Frontal cortex (tissue), 4 donors: Measurements from ENCODE around the gene OR8B4. TPM values are rescaled to one million over a fixed set of nuclear protein-coding genes. Genes with fewer than 3 reads are reported as not detected.
"Not testable (repeated sequence)": the region's sequence is repeated elsewhere in the genome, so short reads cannot be mapped to it uniquely, and the experiment has no call there.

Experiments used
- DNase-seq, 2 donors: peaks; one replicate each; pipeline ENCODE4 v3.0.0; 2012; ENCODE audit warnings: low spot score in 2 of 2
- FAIRE-seq: peaks from 2 replicates; lab custom pipeline; 2012; peaks lifted over from hg19 to GRCh38; lab: Jason Lieb, UNC
- total RNA-seq: library from RNA; depleted of rRNA; stranded (reverse); fragments of >200 nt; gene quantifications from one replicate; pipeline ENCODE4 v1.2.3, GENCODE V29; 2014
- donor health status: control.
- donor health status: control.
- donor health status: control.

OR8B4 gene, protein sequence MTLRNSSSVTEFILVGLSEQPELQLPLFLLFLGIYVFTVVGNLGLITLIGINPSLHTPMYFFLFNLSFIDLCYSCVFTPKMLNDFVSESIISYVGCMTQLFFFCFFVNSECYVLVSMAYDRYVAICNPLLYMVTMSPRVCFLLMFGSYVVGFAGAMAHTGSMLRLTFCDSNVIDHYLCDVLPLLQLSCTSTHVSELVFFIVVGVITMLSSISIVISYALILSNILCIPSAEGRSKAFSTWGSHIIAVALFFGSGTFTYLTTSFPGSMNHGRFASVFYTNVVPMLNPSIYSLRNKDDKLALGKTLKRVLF
- total RNA-seq = not detected

DNA sequence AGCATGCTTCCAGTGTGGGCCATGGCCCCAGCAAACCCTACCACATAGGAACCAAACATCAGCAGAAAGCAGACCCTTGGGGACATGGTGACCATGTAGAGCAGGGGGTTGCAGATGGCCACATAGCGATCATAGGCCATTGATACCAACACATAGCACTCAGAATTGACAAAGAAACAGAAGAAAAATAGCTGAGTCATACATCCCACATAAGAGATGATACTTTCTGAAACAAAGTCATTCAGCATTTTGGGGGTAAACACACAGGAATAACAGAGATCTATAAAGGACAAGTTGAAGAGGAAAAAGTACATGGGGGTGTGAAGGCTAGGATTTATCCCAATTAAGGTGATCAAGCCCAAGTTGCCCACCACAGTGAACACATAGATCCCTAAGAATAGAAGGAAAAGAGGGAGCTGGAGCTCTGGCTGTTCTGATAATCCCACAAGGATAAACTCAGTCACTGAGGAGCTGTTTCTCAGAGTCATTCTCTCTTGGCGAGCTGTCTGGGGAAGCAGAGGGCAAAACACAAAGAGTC, at the start of gene OR8B4:
Gene OR8B4 (minus strand): TSS at position 488 of the 538 bp plus-strand sequence. CDS start 0 bp downstream, at position 488.
- no peak for DNase-seq
- no peak for FAIRE-seq

DNA sequence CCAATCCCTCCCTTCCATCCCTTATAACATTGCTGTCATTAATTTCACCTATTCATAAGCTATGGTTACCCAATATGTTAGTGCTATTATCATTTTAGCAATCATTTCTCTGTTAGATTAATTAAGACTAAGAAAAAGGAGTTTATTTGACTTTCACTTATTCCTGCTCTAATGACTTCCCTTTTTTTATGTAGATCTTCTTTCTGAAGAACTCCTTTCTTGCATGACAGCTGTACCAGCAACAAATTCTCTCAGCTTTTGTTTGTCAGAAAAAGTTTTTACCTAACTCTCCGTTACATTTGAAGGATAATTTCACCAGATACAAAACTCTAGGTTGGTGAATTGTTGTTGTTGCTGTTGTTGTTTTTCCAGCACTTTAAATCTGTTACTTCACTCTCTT, 49.4 kb upstream of the OR8B4 start:
- DNase-seq (no peak), FAIRE-seq (no peak)

DNA sequence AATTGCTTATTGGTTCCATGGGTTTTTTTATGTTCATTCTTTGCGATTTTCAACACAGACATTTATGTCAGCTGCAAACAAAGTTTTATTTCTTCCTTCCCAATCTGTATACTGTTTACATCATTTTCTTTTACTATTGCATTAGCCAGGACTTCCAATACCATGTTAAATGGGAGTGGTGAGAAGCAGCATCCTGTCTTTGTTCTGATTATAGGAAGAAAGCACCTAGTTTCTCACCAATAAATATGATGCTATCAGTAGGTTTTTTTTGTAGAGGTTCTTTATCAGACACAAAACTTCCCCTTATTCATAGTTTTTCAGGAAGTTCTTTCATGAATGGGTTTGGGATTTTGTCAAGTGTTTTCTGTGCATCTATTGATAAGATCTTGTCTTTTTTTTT, 48.8 kb upstream of the OR8B4 start:
- FAIRE-seq = no peak
- DNase-seq = no peak

- FAIRE-seq = no peak
- DNase-seq = no peak
Measured at GRCh38 chr11:124470561-124471227, 46.0 kb upstream of the OR8B4 start.

DNA sequence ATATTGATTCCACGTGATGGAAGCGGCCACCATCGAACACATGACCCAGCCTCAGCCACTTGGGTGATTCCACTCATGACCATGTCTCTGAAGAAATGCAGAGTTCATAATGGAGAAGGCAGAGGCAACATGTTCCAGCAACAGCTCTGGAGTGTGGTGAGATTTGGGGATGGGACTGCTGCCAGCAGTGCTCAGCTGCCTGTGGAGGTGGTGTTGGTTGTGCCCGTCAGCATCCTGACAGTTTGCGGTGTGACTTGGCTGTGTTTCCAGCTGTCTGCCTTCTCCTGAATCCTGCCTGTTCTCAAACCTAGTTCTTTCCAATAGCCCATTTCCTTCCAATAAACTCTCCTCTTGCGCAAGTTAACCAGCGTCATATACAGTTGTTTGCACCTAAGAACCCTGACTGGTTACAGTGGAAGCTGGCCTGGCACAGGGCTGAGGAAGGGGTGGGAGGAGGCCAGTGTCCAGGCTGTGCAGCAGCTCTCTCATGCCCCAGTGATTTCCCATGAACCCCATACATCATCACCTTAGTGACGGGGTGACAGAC, 42.8 kb upstream of the OR8B4 start:
- FAIRE-seq (no peak), DNase-seq (no peak)

GRCh38 chr11:124465368-124465767, 40.7 kb upstream of the OR8B4 start:
- DNase-seq = no peak
- FAIRE-seq = no peak

DNA sequence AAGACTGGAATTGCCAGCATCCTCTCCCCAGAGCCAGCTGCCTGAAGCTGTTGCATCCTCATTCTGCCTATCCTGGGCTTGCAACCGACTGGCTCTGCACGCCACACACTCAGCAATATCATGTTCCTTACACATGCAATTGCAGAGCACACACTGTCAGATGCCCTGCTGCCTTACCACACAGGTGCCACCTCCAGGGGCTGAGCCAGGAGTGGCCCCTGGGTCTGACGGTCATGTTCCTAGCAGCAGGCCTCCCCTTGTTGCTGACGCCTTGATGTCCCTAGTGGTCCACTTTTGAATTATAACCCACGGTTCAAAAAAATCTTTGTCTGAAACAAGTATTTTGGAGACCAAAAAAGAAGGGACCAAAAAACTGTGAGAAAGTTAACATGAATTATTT, 39.3 kb upstream of the OR8B4 start:
- DNase-seq (no peak), FAIRE-seq (no peak)

DNA sequence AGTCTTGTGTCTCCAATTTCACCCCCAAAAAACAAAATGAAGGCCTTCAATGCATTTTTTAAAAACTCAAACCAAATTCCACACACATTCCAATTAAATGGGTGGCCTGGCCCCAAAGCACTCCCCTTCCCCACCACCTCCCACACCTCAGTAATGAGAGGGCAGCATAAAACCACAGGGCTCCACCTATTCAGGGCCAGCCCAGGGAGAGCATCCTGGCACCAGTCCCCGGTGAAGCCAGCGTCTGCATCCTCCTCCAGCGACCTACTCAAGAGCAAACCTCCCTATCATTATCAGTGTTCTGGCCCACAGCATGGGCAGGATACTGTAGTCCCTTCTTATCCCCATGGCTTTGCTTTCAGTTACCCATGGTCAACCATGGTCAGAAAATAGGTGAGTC, 38.7 kb upstream of the OR8B4 start:
- FAIRE-seq = no peak
- DNase-seq = no peak

- no peak for DNase-seq
Measured at GRCh38 chr11:124460459-124460858, 35.8 kb upstream of the OR8B4 start.

DNA sequence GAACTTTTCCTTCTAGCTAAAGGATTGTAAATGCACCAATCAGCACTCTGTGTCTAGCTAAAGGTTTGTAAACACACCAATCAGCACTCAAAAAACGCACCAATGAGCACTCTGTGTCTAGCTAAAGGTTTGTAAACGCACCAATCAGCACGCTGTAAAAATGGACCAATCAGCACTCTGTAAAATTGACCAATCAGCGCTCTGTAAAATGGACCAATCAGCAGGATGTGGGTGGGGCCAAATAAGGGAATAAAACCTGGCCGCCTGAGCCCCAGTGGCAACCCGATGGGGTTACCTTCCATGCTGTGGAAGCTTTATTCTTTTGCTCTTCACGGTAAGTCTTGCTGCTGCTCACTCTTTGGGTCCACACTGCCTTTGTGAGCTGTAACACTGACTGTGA, 34.7 kb upstream of the OR8B4 start:
- not testable (repeated sequence) for FAIRE-seq

More at GRCh38 chr11:124460459-124460858, 35.8 kb upstream of the OR8B4 start:
- no peak for FAIRE-seq

DNA sequence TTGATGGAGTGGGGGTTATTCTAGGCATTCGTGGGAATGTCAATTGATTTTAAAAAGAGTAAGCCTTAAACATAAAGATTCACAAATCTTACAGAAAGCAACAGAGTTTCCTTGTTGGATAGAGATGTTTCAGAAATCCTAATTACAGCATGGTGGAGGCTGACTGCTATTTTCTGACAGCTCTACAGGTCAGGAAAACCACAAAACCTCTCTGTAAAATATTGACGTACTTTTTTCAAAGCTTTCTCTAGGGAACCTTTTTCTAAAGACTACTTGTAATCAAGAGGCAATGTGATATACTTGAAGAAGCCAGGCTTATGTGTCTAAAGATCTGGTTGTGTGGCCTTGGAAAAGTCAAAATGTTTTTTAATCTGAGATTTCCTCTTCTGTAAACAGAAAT, 29.9 kb upstream of the OR8B4 start:
- FAIRE-seq (no peak), DNase-seq (no peak)

More for the DNA sequence above, 34.7 kb upstream of the OR8B4 start:
- not testable (repeated sequence) for DNase-seq

DNA sequence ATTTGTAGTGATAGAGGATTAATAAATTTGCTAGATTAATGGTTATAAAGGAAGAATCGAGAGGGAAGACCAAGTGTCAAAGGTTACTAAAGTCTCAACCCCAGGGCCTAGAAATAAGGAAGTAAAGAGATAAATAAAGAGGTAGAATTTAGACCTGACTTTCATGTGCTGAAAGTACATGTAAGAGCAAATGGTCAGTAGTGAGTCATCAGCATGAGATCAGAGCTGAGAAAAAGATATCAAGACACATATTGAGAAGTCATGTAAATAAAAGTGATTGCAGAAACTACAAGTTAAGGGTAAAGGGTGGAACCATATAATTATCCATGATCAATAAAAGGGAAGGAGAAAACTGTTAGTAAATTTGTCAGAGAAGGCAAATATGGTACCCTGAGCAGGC, 22.2 kb upstream of the OR8B4 start:
- no peak for FAIRE-seq
- no peak for DNase-seq

GRCh38 chr11:124445646-124446150, 21.0 kb upstream of the OR8B4 start, which contains the start of gene OR8B8:
TSS of gene OR8B8 (minus strand) at chr11:124445696. CDS start at chr11:124441085, 4,611 bp downstream.
- FAIRE-seq = no peak
- no peak for DNase-seq

- FAIRE-seq (no peak), DNase-seq (no peak)
Measured at GRCh38 chr11:124442847-124443246, 18.2 kb upstream of the OR8B4 start.

GRCh38 chr11:124442442-124442841, 17.8 kb upstream of the OR8B4 start:
- DNase-seq = no peak
- no peak for FAIRE-seq

DNA sequence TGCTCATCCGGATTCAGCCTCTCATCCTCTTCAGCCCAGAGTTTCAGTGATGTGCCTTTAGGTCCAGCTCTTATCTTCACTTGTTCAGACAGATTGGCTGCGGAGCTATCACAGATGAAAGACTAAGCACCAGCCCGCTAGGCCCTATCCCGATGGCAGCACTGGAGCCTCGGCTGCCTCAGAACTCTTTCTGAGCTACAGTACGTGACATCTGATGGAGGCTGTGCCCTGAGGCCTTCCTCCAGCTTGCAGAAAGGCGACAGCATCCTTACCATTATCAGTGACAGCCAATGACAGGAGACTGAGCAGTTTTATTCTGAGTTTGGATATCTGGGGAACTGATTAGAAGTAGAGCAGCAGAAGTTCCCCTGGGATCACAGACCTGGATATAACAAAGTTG, 16.8 kb upstream of the OR8B4 start:
- DNase-seq (no peak), FAIRE-seq (no peak)

- no peak for DNase-seq
- no peak for FAIRE-seq
Measured at GRCh38 chr11:124441081-124441480, 16.4 kb upstream of the OR8B4 start.

DNA sequence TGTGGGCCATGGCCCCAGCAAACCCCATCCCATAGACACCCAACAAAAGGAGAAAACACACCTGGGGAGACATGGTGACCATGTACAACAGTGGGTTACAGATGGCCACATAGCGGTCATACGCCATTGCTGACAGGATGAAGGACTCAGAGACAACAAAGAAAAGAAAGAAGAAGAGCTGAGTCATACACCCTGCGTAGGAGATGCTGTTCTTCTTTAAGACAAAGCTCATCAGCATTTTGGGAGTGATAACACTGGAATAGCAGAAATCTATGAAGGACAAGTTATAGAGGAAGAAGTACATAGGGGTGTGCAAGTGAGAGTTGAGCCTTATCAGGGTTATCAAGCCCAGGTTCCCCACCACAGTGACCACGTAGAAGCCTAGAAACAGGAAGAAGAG, 15.9 kb upstream of the OR8B4 start:
- no peak for DNase-seq
- FAIRE-seq = no peak

GRCh38 chr11:124434699-124435098, 10.0 kb upstream of the OR8B4 start:
- DNase-seq (no peak), FAIRE-seq (no peak)

DNA sequence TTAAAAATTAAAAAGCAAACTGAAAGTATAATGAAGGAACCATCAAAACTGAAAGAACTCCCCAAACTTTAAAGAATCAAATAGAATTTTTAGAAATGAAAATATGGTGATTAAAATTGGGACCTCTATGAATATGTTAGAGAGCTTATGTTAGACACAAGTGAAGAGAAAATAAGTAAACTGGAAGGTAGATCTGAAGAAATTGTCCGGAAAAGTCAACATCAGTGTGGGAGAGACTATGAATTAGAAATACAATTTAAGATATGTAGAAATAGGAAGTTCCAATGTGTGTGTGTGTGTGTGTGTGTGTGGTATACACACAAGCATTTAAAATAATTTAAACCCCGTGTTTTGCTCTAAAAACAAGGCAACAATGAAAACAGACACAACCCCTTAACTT, 4.9 kb upstream of the OR8B4 start:
- FAIRE-seq (no peak), DNase-seq (no peak)

DNA sequence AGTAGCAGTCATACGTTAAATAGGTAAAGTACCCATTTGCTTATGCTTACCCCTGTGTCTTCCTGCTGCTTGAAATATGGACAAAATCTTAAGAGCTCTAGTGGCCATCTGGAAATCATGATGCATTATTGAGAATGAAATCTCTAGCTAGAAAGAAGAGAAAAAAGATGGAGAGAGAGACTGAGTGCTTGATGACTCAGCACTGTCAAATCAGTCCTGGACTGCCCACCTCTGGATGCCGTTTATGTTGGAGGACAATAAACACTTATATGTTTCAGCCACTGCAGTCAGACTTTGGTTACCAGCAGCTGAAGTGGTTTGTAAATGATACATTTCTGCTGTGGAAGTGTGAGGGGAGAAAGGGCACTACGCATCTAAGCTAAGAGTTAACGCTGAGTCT, 3.6 kb downstream of the OR8B4 start:
- no peak for DNase-seq
- no peak for FAIRE-seq
